GM19324 (cell line): Measurements from ENCODE around the gene EIF3B.
"Not testable (repeated sequence)": the region's sequence is repeated elsewhere in the genome, so short reads cannot be mapped to it uniquely, and the experiment has no call there.

Experiments used
- ATAC-seq: cut with Tn5 transposase; IDR thresholded peaks from one replicate; pipeline ENCODE4 v1.9.1; 2021; ENCODE audit warnings: mild to moderate bottlenecking, moderate library complexity; ENCODE audit not compliant: unreplicated experiment, low FRiP score

EIF3B gene

GRCh38 chr7:2394566-2395082 is 40.0 kb downstream of the EIF3B start:
- no peak for ATAC-seq

- ATAC-seq = no peak
These were observed 43.9 kb downstream of the EIF3B start for GRCh38 chr7:2398506-2398905.

- no peak for ATAC-seq
These were observed 45.4 kb downstream of the EIF3B start for GRCh38 chr7:2399848-2400587.

DNA sequence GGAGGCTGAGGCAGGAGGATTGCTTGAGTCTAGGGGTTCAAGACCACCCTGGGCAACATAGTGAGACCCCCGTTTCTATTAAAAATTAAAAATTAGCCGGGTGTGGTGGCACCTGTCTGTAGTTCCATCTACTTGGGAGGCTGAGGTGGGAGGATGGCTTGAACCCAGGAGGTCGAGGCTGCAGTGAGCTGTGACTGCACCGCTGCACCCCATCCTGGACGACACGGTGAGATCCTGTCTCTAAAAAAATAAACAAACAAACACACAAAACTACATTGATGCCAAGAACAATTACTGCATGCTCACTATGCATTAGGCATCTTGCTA is 48.0 kb downstream of the EIF3B start:
- ATAC-seq = no peak

DNA sequence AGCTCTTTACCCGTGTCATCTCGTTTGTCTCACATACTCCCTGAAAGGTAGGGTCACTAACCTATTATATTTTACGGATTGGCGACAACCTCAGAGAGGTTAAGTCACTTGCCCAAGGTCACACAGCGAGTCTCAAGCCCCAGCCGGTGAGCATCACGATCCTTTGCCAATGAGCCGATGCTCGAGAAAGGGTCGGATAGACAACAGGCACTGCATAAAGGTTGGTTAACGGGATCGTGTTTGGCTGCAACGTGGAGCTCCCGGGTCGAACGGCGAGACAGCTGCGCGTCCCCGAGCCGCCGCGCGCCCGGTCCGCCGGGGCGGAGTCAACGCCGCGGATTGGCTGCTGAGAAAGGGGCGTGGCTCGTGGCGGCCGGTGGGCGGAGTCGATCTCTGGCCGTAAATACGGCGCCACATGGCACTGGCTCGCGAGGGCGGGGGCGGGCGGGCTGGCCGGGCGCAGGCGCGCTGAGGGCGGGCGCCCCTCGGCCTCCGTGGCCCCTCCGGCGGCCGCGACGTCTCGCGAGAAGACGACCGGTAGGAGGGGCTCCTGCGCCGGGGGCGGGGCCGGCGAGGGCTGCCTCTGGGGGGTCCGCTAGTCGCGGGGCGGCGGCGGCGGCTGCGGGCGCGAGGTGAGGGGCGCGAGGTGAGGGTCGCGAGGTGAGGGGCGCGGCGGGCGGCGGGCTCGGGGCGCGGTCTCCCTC is 48.5 kb downstream of the EIF3B start, which contains the start of gene CHST12:
CHST12 (plus strand) TSS at position 598 of the 704 bp plus-strand sequence. CDS start 29,029 bp downstream, outside the sequence.
- ATAC-seq = peak; percentile 51

DNA sequence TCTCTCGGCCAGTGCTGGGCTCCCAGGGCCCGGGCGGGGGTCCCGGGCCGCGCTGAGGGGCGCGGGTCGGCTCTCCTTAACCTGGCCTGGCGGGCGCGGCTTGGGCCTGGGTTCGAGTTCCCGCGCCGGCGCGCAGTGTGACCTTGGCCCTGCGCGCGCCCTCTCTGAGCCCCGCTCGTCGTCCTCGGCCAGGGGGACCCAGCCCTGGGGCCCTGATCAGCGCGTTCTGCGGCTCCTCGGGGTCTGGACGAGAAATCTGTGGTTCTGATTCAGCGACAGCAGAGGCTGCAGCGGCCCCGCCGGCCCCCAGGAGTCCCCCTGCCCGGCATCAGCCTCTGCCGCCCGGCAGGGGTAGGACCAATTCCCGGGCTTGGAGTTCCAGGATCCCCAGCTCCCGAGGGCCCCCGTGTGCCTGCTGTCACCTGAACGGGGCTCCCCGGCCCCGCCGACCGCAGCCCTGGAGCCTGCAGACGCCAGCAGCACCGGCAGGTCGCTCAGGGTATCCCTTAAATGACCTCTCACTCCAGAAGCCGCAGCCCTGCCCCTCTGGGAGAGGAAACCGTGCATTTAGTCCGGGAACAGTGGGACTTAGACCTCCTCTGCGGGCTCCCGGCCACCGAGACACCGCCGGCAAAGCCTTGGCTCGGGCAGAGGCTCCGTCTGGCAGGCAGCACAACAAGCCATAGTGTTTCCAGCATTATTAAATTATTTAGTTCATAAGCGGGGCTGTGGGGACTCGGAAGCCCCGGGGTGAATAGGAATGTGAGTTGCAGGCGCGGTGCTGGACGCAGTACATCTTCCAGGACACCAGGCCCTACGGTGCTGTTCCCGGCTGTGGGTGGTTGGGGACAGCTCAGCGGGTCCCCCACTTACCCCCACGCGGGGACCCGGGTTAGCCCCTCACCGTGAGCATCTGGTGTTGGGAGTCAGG is 49.4 kb downstream of the EIF3B start:
- ATAC-seq = peak; percentile 4

- ATAC-seq = no peak
These were observed 50.1 kb downstream of the EIF3B start for GRCh38 chr7:2404714-2405119.

DNA sequence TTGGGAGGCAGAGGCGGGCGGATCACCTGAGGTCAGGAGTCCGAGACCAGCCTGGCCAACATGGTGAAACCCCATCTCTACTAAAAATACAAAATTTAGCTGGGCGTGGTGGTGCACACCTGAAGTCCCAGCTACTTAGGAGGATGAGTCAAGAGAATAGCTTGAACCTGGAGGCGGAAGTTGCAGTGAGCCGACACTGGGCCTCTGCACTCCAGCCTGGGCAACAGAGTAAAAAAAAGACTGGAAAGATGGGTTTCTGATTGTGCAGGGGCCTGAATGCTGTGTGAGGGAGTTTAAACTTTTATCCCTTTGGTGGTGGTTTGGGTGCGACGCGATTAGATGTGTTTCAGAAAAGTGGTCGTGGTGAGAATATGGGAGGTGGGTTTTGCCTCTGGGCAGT is 50.6 kb downstream of the EIF3B start:
- ATAC-seq = no peak

GRCh38 chr7:2405601-2406345 is 51.1 kb downstream of the EIF3B start:
- ATAC-seq = peak; percentile 34

DNA sequence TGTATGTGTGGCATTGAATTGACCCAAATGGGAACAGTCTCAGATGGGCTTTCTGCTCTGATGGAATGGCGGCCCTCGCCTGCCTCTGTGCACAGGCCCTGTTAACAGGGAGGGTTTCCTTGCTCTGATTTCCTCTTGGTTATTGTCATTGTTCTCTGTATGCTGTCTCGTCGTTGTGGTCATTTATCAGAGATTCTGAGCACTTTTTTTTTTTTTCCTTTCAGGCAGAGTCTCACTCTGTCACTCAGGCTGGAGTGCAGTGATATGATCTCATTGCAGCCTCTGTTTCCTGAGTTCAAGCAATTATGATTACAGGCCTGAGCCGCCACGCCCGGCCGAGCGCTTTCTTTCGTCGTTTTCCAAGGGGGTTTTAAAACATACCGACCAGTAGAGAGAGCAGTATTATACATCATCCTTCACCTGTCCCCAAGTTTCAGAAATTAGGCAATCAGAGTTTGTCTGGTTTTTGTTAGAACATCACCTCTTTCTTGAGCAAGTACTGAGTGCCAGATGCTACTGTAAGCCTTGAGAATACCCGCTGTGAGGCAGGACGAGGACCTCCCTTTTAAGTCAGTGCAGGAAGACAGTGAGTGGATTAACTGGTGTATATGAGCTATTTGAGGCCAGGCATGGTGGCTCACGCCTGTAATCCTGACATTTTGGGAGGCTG is 55.3 kb downstream of the EIF3B start:
- no peak for ATAC-seq

- ATAC-seq = no peak
These were observed 56.4 kb downstream of the EIF3B start for GRCh38 chr7:2411049-2411448.

GRCh38 chr7:2411815-2412586 is 57.4 kb downstream of the EIF3B start:
- no peak for ATAC-seq

DNA sequence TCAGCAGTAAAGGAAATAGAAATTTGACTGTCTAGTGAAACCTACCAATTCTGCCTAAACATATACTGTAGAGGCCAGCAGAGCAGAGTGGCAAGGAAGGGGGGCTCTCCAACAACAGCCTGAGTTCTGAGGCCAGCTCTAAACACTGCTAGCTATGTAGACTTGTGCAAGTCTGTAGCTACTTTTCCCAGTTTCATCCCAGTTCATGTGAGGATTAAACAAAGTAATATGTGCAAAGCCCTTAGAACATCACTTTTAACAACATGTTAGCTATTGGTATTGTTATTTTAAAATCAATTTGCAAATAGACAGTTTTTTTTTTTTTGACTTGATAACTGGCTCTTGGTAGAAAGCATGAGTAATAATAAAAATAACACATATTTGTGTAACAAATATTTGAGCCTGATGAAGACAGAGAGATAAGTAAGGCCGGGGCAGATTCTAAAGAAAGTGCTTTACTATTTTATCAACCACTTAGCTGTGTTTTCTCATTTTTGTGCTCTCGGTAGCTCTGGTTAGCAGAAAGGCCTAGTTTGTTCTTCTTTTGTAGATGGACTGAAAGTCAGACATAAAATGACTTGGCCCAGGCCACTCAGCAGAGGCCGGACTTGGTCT is 58.1 kb downstream of the EIF3B start:
- ATAC-seq = no peak

DNA sequence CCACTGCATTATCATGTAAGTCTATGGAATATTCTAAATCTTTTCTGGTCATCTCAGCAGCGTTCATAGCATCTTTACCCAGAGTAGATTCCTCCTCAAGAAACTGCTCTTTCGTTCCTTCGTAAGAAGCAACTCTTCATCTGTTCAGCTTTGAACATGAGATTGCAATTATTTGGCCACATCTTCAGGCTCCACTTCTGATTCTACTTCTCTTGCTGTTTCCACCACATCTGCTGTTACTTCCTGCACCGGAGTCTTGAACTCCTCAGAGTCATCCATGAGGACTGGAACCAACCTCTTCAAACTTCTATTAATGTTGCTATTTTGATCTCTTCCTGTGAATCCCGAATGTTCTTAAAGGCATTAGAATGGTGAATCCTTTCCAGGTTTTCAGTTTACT is 61.4 kb downstream of the EIF3B start:
- no peak for ATAC-seq

DNA sequence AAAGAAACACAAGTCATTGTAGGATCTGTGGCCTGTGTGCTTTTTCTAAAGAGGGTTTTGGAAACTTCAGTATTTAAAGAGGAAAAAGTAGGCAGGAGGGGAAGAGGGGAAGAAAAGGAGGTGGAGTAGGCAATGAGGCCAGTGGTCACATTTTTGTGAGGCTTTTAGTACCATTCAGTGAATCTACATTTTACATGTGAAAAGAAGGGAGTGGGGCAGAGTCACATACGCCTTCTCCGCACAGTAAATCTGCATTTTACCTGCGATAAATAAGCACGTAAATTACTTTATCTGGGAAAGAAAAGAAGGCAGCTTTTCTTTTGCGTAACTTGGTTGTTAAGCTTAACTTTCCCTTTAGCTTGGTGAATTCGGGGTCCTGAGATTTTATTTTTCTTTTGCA is 62.0 kb downstream of the EIF3B start:
- no peak for ATAC-seq

DNA sequence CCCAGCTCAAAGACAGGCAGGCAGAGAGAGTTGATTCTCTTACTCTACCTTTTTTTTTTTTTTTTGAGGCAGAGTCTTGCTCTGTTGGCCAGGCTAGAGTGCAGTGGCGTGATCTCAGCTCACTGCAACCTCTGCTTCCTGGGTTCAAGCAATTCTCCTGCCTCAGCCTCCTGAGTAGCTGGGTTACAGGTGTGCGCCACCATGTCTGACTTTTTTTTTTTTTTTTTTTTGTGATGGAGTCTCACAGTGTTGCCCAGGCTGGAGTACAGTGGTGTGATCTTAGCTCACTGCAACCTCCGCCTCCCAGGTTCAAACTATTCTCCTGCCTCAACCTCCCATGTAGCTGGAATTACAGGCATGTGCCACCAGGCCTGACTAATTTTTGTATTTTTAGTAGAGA is 62.6 kb downstream of the EIF3B start:
- ATAC-seq = not testable (repeated sequence)

- ATAC-seq = no peak
These were observed 63.4 kb downstream of the EIF3B start for GRCh38 chr7:2417981-2418481.

GRCh38 chr7:2420216-2420933 is 65.7 kb downstream of the EIF3B start:
- ATAC-seq = no peak
